HG03064 (cell line): ENCODE results near the gene SAMD5.

Source experiments
- ATAC-seq: cut with Tn5 transposase; IDR thresholded peaks from one replicate; pipeline ENCODE4 v1.9.1; 2021; ENCODE audit warnings: low read depth; ENCODE audit not compliant: unreplicated experiment

The SAMD5 gene

GRCh38 chr6:147508042-147508865 lies at the start of gene SAMD5:
Gene SAMD5 (plus strand): TSS chr6:147508690. CDS start chr6:147508929, 239 bp downstream.
- no peak for ATAC-seq

- no peak for ATAC-seq
Observed at GRCh38 chr6:147459780-147460179, 48.7 kb upstream of the SAMD5 start.

- ATAC-seq: no peak
Observed at GRCh38 chr6:147463651-147464050, 44.8 kb upstream of the SAMD5 start.

- no peak for ATAC-seq
Observed at GRCh38 chr6:147467428-147467827, 41.1 kb upstream of the SAMD5 start.

- no peak for ATAC-seq
Observed at GRCh38 chr6:147467886-147468285, 40.6 kb upstream of the SAMD5 start.

GRCh38 chr6:147468634-147469033 lies 39.9 kb upstream of the SAMD5 start:
- ATAC-seq: no peak

GRCh38 chr6:147479857-147480256 lies 28.6 kb upstream of the SAMD5 start:
- no peak for ATAC-seq

GRCh38 chr6:147486683-147487082 lies 21.8 kb upstream of the SAMD5 start:
- ATAC-seq: no peak

GRCh38 chr6:147497472-147497871 lies 11.0 kb upstream of the SAMD5 start:
- no peak for ATAC-seq

GRCh38 chr6:147503587-147503986 lies 4.9 kb upstream of the SAMD5 start:
- no peak for ATAC-seq

GRCh38 chr6:147504848-147505247 lies 3.6 kb upstream of the SAMD5 start:
- ATAC-seq: no peak

- no peak for ATAC-seq
Observed at GRCh38 chr6:147506704-147507114, 1.8 kb upstream of the SAMD5 start.

GRCh38 chr6:147507162-147508041 lies 1.1 kb upstream of the SAMD5 start:
- no peak for ATAC-seq

- ATAC-seq: no peak
Observed at GRCh38 chr6:147508866-147509608, 547 bp downstream of the SAMD5 start.

- no peak for ATAC-seq
Observed at GRCh38 chr6:147509891-147510290, 1.4 kb downstream of the SAMD5 start.

GRCh38 chr6:147510929-147511590 lies 2.6 kb downstream of the SAMD5 start:
- no peak for ATAC-seq

GRCh38 chr6:147514831-147515230 lies 6.3 kb downstream of the SAMD5 start:
- ATAC-seq: no peak

- no peak for ATAC-seq
Observed at GRCh38 chr6:147515327-147515726, 6.8 kb downstream of the SAMD5 start.

GRCh38 chr6:147522597-147522996 lies 14.1 kb downstream of the SAMD5 start:
- ATAC-seq: no peak

- ATAC-seq: no peak
Observed at GRCh38 chr6:147525519-147526209, 17.2 kb downstream of the SAMD5 start.
